ENCODE measurements around the gene DGAT2.
"Not testable (repeated sequence)": the region's sequence is repeated elsewhere in the genome, so short reads cannot be mapped to it uniquely, and the experiment has no call there.

Gene DGAT2, protein sequence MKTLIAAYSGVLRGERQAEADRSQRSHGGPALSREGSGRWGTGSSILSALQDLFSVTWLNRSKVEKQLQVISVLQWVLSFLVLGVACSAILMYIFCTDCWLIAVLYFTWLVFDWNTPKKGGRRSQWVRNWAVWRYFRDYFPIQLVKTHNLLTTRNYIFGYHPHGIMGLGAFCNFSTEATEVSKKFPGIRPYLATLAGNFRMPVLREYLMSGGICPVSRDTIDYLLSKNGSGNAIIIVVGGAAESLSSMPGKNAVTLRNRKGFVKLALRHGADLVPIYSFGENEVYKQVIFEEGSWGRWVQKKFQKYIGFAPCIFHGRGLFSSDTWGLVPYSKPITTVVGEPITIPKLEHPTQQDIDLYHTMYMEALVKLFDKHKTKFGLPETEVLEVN

DNA sequence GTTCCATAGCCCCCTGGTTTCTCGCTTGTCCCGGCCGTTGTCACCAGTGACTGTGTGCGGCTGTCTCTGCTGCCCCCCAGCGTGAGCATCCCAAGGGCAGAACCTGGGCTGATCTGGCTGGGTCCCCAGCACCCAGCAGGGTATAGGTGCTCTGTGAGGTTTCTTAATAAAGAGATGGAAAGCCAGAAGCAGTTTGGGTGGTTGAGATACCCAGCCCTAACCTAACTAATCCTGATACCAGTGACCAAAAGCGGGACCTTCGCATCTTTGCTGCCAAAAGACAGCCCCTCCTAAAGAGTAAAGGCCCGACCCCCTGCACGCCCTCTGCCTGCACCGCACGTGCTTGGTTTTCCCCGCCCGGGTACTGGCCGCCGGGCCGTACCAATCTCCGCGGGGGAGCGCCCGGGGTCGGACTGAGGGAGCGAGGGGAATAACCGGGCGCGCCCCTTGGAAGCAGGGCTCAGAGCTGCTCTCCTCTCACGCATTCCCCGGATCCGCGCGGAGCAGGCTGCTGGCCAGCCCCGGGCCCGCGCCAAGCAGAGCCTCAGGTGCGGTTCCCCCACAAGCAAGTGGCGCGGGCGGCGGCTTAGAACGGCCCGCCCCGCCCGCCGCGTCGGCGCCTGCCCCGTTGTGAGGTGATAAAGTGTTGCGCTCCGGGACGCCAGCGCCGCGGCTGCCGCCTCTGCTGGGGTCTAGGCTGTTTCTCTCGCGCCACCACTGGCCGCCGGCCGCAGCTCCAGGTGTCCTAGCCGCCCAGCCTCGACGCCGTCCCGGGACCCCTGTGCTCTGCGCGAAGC is at the start of gene DGAT2:
Gene DGAT2, plus strand, starts transcription at position 667 of the 797 bp plus-strand sequence. CDS start 214 bp downstream, outside the sequence.
- DNase-seq (ENCODE audit: low read depth), result peak; percentile 32

DNA sequence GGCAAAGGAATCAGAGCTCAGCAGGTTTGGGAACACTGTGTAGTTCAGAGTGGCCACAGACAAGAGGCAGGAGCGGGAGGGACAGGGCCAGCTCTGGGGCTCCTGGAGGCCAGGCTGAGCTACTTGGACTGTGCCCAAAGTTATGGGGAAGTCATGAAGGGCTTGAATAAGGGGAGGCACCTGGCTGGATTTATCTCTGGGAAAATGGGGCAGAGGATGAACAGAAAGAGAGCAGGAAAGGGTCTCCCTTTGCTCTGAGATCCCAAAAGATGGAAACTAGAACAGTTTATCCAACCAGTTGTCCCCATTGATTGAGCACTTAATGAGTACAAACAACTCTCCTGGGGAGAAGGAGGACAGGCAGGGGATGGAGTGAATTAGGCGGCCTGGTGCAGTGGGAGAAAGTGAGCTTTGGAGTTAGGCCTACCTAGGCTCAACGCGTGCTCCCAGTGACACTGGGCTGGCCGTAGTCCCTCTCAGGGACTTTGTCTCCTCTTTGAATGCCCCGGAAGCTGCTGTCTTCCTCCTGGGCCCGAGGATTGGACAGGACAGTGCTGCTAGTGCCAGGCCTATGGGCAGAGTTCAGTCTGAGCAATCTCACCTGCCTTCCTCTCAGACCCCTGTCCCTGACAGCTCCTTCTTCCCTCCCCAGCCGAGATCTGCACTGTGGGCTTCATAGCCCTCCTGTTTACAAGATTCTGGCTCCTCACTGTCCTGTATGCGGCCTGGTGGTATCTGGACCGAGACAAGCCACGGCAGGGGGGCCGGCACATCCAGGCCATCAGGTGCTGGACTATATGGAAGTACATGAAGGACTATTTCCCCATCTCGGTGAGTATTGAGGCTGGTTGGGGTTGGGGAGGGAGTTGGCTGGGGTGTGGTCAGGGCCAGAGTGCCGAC is 49.0 kb upstream of the DGAT2 start:
- DNase-seq (ENCODE audit: low read depth), result no peak

DNA sequence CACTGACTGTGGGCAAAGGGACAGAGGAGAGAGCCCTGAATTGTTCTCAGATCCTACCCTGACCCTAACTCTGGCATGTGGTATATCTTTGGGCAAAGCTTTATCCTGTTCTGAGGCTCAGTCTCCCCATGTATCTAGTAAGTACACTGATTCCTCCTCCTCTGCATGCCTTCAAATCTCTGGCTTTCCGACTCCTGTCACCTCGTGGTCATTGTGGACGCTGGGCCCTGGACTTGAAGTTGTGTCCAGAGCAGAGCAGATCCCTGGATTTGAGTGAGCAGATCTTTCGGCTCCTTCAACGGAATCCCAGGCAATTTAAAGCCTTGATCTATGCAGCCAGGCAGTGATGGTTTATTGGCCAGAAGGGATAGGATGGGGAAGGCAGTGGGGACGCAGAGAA is 47.9 kb upstream of the DGAT2 start:
- DNase-seq (ENCODE audit: low read depth), result no peak

DNA sequence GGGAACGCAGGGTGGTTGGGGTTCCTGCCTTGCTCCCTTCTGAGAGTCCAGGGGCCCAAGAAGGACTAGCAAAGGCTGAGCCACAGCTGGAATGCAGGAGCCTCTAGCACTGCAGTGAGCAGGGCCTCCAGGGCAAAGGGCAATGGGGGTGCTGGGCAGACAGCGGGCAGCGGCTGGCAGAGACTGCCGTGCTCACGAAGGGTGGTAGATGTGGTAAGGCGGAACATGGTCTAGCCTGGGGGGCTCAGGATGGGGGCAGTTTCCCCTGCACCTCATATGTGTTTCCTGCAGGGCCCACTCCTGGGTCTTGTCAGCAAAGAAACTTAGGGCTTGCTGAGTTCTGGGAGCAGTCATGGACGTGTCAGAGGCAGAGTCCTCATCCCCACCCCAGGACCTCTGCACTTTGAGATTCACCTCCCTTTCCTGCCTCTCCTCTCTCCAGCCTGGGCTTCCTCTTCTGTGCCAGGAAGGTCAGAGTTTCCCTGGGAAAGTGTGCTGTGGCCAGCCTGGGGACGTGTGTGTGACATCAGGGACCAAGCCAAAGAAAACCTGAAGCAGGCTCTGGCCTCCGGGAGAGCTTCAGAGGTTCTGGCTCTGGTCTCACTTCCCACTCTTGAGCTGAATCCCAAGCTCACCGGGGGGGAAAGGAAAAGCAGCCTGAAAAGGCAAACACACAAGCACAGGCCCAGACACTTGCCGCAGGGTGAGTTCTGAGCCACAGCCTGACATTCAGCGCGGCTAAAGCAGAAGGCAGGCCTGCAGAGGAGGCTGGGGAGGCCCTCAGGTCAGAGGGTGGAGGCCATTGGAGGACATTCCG is 46.5 kb upstream of the DGAT2 start:
- no peak for DNase-seq (ENCODE audit: low read depth)

DNA sequence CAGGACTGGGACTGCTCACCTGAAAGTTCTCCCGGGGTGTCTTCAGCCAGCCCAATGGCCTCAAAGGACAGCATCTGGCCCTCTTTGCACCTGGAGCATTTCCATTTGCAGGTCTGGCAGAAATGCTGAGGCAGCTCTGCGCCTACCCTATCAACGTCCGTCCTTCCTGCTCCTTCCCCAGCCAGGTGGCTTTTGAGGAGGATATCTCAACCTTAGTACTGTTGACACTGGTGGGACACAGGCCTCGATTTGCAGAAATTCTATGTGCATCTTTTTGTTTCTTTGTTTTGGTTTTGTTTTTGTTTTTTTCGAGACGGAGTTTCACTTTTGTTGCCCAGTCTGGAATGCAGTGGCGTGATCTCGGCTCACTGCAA is 45.9 kb upstream of the DGAT2 start:
- no peak for DNase-seq (ENCODE audit: low read depth)

DNA sequence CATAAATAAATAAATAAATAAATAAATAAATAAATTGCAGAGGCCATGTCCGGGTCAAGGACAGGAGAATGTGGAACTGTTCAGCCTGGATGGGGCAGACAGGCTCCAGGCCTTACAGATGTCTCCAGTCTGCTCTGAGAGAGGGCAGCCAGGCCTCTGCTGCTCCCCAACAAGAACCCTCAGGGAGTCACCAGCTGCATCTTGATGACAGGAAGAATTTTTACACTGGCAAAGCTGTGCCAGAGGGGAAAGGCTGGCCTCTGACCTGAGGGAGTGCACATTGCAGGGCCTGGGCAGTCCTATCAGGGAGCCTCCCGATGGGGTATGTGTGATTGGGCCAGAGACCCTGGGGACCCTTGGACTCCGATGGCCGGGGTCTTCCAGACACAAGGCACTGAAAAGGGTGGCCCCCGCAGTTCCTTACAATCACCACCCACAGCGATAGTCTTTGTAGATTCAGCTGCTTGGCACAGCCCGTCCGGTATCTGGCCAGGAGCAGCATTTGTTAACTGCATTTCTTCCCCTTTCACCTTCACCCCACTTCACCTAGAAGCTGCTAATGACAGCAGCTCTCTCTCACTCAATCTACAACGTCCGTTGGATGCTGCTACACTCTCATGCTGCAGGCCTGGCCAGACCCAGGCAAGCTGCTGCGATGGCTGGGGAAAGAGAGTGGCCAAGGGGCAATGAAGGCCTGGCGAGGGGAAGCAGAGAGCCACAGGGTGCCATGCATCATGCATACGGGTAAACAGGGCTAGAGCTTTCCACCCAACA is 42.8 kb upstream of the DGAT2 start:
- no peak for DNase-seq (ENCODE audit: low read depth)

DNA sequence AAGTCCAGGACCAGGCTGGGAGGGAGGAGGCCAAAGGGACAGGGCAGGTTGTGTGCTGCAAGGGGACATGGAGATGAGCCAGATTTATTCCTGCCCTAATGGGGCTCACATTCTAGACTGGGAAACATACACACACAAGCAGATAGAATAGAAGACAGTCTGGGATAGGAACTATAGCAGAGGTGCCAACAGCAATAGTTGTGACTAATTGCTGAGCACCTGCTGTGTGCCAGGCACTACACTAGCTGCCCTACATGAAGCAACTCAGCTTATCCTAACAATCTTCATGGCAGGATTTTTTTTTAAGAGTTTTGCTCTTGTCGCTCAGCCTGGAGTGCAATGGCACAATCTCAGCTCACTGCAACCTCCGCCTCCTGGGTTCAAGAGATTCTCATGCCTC is 39.6 kb upstream of the DGAT2 start:
- DNase-seq (ENCODE audit: low read depth), result no peak

DNA sequence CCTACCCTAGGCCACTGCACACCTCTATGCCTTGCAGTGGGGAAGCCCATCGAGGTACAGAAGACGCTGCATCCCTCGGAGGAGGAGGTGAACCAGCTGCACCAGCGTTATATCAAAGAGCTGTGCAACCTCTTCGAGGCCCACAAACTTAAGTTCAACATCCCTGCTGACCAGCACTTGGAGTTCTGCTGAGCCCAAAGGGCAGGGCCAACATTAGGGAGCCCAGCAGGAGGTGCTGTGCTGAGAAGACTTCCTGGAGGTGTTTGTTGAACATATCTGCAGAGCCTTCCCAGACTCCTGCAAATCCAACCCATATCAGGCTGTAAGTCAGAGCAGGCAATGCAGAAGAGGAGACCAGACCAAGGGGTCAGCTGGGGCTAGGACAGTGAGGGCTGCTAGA is 37.5 kb upstream of the DGAT2 start:
- no peak for DNase-seq (ENCODE audit: low read depth)

DNA sequence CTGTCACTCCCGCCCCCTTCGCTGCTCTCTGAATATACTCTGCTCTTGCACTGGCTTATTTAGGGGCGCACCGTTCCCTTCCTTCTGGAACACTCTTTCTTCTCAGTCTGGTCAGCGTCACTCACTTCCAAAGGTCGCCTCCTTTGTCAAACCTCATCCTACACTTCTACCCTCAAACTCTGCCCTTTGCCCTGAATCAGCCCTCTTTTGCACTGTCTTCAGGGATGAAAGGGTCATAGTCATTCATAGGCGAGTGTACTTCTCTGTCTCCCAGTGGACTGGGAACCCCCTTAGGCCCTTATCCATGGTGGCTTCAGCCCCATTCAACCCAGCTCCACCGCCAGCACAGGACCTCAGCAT is 35.5 kb upstream of the DGAT2 start:
- no peak for DNase-seq (ENCODE audit: low read depth)

DNA sequence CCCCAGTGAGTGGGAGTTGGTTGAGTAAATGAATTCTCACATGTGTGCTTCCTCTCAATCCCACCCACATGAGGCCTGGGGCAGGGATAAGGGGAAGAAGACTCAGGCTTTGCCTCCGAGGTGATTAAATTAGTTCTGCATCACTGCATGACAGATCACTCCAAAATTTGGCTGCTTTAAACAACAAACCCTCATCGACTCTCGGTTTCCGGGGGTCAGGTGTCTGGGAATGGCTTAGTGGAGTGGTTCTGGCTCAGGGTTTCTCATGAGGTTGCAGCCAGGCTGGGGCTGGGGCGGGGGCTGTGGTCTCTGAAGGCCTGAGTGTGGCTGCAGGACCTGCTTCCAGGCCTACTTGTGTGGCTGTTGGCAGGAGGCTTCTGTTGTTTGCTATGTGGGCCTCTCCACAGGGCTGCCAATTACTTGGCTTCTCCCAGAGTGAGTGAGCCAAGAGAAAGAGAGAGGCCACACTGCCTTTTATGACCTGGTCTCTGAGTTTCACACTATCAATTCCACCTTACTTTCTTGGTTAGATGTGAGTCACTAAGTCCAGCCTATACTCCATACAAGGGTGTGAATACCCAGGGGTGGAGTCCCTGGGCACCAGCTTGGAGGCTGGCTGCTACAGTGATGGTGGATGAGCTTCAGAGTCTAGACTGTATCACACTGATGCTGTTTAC is 35.0 kb upstream of the DGAT2 start:
- DNase-seq (ENCODE audit: low read depth), result peak; percentile 13

DNA sequence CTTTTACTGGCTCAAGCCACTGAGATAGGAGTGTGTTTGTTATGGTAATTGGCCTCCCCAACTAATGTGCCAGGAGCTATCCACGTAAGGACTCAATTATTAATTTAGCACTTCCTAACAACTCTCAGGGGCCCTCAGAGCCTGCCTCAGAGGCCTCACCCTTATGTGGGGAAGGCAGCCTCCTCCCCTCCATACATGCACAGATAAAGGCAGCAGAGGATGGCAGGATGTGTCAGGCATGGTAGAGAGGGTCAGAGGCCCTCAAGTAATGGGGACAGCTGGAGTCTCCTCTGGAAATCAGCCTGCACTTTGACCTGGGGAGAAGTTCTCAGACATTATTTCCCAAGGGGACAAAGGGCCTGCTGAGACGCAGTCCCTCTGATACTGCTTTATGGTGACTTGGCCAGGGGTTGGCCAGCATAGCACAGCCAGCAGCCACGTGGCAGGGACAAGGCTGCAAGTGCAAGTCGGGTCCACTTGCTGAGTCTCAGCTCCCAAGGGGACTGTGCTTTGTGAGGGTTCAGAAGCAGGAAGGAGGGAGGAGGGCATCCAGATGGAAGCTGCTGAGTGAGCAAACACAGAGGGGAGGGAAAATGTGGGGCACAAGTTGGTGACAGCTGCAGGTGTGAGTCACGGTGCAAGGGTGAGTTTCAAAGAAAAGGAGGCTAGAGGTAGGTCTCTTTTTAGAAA is 33.9 kb upstream of the DGAT2 start:
- DNase-seq (ENCODE audit: low read depth), result no peak

DNA sequence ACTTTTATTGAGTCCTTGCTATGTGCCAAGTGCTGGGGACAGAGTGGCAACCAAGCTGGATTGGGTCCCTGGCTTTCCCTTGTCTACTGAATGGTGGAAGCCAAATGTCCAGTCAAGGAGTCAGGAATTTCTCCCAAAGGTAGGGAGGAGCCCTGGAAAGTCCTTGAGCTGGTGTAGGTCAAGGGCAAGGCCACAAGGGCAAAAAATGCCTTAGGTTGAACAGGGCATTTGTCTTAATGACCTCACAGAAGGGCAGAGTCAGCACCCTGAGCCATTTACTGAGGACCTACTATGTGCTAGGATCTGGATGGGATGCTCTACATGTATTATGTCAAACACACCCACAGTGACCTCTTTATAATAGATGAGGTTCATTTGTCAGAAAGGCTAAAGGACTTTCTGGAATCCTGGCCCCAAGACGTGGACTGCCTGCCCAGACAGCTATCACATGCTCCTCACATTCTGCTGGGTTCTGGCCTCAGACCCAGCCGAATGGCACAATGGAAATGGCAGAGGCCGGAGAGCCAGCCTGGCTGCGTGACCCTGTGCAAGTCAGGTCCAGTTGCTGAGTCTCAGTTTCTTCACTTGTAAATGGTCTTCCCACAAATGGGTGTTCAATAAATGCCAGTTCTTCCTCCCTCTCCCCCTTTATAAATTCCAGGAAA is 33.3 kb upstream of the DGAT2 start:
- DNase-seq (ENCODE audit: low read depth), result no peak

DNA sequence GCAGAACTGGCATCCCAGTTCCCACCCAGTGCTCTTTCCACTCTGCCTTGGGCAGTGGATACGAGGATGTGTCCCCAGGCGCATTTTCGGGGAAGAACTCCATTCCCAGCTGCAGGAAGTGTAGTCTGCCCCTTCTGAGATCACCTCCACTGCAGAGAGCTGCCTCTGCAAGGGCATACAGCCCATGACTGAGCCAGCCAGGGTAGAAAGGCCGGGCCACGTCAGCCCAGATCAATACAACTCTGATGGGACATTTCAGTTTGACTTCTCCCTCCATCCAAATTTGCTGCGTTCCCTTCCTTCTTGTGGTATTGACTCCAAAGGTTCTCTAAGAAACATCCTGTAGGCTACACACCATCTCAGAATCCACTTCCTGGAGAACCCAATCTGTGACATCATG is 31.3 kb upstream of the DGAT2 start:
- DNase-seq (ENCODE audit: low read depth), result no peak

DNA sequence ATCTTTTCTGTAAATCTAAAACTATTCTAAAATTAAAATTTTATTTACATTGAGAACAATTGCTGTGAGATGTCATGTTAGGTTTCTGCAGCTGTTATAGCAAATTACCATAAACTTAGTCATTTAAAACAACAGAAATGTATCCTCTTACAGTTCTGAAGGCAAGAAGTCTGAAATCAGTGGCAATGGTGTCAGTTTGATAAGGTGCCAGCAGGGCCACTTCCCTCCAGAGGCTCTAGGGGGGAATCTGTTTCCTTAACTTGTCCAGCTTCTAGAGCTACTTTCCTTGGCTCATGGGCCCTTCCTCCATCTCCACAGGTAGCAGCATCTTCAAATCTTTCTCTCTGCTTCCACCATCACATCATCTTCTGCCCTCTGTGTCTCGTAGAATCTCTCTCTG is 27.9 kb upstream of the DGAT2 start:
- no peak for DNase-seq (ENCODE audit: low read depth)

DNA sequence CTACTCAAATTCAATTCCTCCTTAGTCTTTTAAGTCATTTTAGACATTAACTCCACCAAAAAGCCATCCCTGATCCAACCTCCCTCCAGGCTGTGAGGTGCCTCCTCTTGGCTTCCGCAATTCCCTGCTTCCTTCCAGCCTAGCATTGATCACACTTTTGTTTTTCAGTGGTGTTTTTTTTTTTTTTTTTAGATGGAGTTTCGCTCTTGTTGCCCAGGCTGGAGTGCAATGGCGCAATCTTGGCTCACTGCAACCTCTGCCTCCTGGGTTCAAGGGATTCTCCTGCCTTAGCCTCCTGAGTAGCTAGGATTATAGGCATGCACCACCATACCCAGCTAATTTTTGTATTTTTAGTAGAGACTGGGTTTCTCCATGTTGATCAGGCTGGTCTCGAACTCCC is 25.4 kb upstream of the DGAT2 start:
- DNase-seq (ENCODE audit: low read depth), result not testable (repeated sequence)

DNA sequence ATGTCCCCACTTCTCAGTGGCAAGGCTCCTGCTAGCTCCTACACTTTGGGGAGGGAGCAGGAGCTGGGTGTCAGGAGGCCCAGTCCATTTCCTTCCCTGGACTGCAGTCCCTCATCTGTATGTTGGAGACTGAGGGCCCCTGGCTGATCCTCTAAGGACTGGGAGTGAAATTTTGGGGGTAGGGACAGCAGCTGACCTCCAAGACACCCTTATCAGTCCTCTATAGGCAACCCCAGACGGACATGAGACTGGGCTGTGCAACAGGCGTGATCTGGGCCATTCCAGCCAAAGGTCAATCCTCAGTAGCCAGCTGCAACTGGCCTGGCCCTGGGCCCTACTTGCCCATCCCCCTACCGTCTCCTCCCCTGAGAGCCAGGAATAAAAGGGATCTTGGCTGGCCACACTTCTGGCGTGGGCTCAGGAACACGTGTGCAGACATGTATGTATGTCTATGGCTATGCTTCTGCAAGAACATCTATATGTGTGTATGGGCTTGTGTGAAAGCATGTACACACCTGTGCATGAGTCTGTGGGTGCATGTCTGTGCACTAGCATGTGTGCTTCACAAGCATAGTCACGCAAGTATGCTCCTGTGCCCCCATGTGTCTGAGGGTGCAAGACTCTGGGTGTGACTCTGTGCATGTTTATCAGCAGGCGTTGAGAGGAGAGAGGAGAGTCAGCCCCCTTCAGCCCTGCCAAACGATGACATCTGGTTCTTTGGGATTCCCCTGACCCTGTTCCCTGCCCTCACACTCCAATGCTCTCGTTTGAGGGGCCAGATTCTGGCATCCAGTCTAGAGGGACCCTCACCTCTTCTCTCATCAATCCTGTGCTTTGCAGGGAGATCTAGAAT is 24.6 kb upstream of the DGAT2 start:
- no peak for DNase-seq (ENCODE audit: low read depth)

DNA sequence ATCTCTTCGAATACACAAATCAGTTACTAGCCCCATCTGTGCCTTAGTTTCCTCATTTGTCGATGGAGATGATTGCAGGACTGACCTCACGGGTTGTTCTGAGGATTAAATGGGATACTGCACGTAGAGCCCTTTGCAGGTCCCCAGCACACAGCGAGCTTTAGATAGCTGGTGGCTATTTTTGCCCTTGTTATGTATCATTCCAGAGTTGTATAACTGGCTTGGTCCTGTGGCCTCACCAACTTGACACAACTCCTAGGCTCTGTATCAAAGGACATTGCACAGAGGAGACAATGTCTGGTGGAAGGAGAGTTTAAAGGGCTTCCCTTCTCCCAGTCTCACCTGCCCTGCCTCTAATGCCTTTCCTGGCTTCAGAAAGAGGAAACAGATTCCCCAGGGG is 22.8 kb upstream of the DGAT2 start:
- DNase-seq (ENCODE audit: low read depth), result no peak

DNA sequence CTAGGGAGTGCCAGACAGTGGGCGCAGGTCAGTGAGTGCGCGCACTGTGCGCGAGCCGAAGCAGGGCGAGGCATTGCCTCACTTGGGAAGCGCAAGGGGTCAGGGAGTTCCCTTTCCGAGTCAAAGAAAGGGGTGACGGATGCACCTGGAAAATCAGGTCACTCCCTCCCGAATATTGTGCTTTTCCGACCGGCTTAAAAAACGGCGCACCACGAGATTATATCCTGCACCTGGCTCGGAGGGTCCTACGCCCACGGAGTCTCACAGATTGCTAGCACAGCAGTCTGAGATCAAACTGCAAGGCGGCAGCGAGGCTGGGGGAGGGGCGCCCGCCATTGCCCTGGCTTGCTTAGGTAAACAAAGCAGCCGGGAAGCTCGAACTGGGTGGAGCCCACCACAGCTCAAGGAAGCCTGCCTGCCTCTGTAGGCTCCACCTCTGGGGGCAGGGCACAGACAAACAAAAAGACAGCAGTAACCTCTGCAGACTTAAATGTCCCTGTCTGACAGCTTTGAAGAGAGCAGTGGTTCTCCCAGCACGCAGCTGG is 19.8 kb upstream of the DGAT2 start:
- DNase-seq (ENCODE audit: low read depth), result not testable (repeated sequence)
